Mammary epithelial cell (primary cell): ENCODE data around the gene MLST8.

ENCODE experiments used
- EZH2 ChIP-seq: IDR thresholded peaks from 2 replicates; pipeline ENCODE4 v1.6.1; 2012; ENCODE audit warnings: low read length, inconsistent platforms, borderline replicate concordance
- TF ChIP-seq, protein P1 (sequence below), 2 donors: IDR thresholded peaks in 1 of 2; conservative IDR thresholded peaks in 1 of 2; 2 replicates each; pipeline ENCODE4 v1.5.1; 2011 to 2012; ENCODE audit warnings: inconsistent platforms in 2 of 2, low read length in 2 of 2, mild to moderate bottlenecking in 2 of 2, control low read depth in 1 of 2, low read depth in 1 of 2; ENCODE audit not compliant: insufficient read depth in 1 of 2; ENCODE audit errors: extremely low read depth in 1 of 2

DNA sequence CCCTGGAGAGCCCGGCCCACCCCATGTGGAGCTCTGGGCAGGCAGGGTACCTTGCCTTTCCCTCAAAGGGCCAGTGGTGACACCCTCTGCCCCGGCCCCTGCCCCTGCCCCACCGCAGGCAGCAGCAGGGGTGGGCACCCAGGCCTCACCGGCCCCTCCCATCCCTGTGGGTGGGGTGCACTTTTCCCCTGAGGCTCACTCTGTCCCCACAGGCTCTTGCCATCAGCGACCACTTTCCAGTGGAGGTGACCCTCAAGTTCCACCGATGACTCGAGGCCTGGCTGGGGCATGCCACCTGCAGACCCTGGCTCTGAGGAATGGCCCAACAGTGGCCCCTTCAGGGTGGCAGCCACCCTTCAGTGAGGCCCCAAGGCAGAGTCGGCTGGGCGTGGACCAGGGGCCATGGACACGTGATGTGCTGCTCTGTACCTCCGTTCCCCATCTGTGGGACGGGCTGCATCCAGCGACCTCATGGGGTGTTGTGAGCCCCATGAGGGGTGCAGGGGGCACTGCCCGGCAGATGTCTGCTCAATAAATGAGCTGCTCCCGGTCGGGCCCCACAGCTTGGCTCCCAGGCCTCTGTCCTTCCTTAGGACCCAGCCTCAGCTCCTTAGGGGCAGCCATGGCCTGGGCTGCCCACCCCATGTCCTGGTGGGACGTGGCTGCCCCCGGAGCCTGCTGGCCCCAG, 33.0 kb downstream of the MLST8 start:
- no peak for TF ChIP-seq EZH2
- TF ChIP-seq, protein P1, sequence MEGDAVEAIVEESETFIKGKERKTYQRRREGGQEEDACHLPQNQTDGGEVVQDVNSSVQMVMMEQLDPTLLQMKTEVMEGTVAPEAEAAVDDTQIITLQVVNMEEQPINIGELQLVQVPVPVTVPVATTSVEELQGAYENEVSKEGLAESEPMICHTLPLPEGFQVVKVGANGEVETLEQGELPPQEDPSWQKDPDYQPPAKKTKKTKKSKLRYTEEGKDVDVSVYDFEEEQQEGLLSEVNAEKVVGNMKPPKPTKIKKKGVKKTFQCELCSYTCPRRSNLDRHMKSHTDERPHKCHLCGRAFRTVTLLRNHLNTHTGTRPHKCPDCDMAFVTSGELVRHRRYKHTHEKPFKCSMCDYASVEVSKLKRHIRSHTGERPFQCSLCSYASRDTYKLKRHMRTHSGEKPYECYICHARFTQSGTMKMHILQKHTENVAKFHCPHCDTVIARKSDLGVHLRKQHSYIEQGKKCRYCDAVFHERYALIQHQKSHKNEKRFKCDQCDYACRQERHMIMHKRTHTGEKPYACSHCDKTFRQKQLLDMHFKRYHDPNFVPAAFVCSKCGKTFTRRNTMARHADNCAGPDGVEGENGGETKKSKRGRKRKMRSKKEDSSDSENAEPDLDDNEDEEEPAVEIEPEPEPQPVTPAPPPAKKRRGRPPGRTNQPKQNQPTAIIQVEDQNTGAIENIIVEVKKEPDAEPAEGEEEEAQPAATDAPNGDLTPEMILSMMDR (conservative IDR thresholded peaks at IDR 0.05 in 1 of 2, IDR thresholded peaks at IDR 0.05 in 1 of 2; ENCODE audit: extremely low read depth in 1 of 2, insufficient read depth in 1 of 2, low read depth in 1 of 2, low read length in 2 of 2), result no peak
